ENCODE measurements around the gene MAPK8IP2. TPM values are rescaled to one million over a fixed set of nuclear protein-coding genes. Genes with fewer than 3 reads are reported as not detected.
A peak's percentile ranks its signal among the peaks of the same experiment; 100 is the strongest.

The MAPK8IP2 gene
- total RNA-seq, 1 donor from 2014 or later: not detected

DNA sequence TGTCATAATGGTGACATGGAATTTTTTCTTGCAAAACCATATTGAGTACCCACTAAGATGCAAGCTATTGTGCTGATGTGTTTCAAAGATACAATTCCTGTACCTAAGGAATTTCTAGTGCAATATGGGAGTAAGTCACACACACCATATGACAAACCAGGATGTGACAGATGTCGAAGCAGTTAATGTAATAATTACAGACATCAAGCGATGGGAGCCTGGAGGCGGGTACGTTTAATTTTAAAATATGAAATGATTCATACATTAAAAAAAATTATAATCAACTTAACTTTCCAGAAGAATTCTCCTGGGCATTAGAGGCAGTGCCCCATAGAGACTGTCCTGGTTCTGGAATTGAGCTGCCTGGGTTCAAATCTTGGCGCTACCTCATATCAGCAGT, 43.9 kb upstream of the MAPK8IP2 start:
- no peak overlapping the region for H3K27ac ChIP-seq
- no peaks in the 10 kb centered on the region for H3K36me3 ChIP-seq
- H3K4me3 ChIP-seq: no peak overlapping the region
- no peaks in the 10 kb centered on the region for H3K9me3 Mint-ChIP-seq
- peaks cover 13% of the 10 kb centered on the region for H3K27me3 Mint-ChIP-seq (ENCODE audit: insufficient read depth, low read depth)
- TF ChIP-seq EZH2 (IDR thresholded peaks at IDR 0.05): no peak
- TF ChIP-seq CTCF (IDR thresholded peaks at IDR 0.05): no peak
- TF ChIP-seq EZH2phosphoT487 (IDR thresholded peaks at IDR 0.05): no peak
- no peaks in the 10 kb centered on the region for H3K9me3 ChIP-seq (ENCODE audit: low read depth)
- H3K4me1 ChIP-seq: no peaks in the 10 kb centered on the region
- H2AFZ ChIP-seq (replicated peaks): no peak overlapping the region
- H3K27ac Mint-ChIP-seq: no peak overlapping the region
- no peaks in the 10 kb centered on the region for H3K79me2 ChIP-seq (ENCODE audit: low read depth)
- H3K9ac ChIP-seq: no peak overlapping the region
- no peak overlapping the region for H3K4me3 Mint-ChIP-seq
- H4K20me1 ChIP-seq (ENCODE audit: low read depth): no peaks in the 10 kb centered on the region
- H3K4me1 Mint-ChIP-seq: no peaks in the 10 kb centered on the region
- peaks cover 4% of the 10 kb centered on the region for H3F3A ChIP-seq (ENCODE audit: low read depth)
- no peak overlapping the region for H3K4me2 ChIP-seq
- DNase-seq (ENCODE audit: low spot score): no peak
- no peaks in the 10 kb centered on the region for H3K36me3 Mint-ChIP-seq
- peaks cover 5% of the 10 kb centered on the region for H3K27me3 ChIP-seq

DNA sequence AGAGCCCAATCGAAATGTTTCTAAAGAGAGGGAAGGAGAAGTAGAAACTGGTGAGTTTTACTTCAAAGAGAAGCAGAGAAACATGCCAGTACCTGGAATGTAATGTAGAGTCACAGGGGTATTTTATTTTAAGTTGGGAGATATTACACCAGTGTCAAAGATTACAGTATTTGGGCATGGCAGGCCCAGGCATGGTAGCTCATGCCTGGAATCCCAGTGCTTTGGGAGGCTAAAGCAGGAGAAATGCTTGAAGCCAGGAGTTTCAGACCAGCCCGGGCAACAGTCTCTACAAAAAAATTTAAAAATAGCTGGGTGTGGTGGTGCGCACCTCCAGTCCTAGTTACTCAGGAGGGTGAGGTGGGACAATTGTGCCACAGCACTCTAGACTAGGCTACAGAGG, 40.6 kb upstream of the MAPK8IP2 start:
- no peak overlapping the region for H3K27ac ChIP-seq
- peaks cover 11% of the 10 kb centered on the region for H3K4me1 Mint-ChIP-seq
- H3K4me1 ChIP-seq: peaks cover 5% of the 10 kb centered on the region
- no peaks in the 10 kb centered on the region for H3K36me3 Mint-ChIP-seq
- H3K4me3 Mint-ChIP-seq: no peak overlapping the region
- H3K27me3 ChIP-seq: peaks cover 25% of the 10 kb centered on the region
- peaks cover 11% of the 10 kb centered on the region for H3F3A ChIP-seq (ENCODE audit: low read depth)
- no peak overlapping the region for H3K27ac Mint-ChIP-seq
- no peaks in the 10 kb centered on the region for H3K36me3 ChIP-seq
- no peak overlapping the region for H3K4me3 ChIP-seq
- no peak overlapping the region for H2AFZ ChIP-seq (replicated peaks)
- no peaks in the 10 kb centered on the region for H3K79me2 ChIP-seq (ENCODE audit: low read depth)
- H3K9me3 Mint-ChIP-seq: no peaks in the 10 kb centered on the region
- no peak overlapping the region for H3K4me2 ChIP-seq
- H3K27me3 Mint-ChIP-seq (ENCODE audit: insufficient read depth, low read depth): peaks cover 16% of the 10 kb centered on the region
- no peak for DNase-seq (ENCODE audit: low spot score)
- no peak for TF ChIP-seq CTCF (IDR thresholded peaks at IDR 0.05)
- no peak for TF ChIP-seq EZH2phosphoT487 (IDR thresholded peaks at IDR 0.05)
- TF ChIP-seq EZH2 (IDR thresholded peaks at IDR 0.05): no peak
- no peaks in the 10 kb centered on the region for H3K9me3 ChIP-seq (ENCODE audit: low read depth)
- H3K9ac ChIP-seq: no peak overlapping the region
- H4K20me1 ChIP-seq (ENCODE audit: low read depth): no peaks in the 10 kb centered on the region

DNA sequence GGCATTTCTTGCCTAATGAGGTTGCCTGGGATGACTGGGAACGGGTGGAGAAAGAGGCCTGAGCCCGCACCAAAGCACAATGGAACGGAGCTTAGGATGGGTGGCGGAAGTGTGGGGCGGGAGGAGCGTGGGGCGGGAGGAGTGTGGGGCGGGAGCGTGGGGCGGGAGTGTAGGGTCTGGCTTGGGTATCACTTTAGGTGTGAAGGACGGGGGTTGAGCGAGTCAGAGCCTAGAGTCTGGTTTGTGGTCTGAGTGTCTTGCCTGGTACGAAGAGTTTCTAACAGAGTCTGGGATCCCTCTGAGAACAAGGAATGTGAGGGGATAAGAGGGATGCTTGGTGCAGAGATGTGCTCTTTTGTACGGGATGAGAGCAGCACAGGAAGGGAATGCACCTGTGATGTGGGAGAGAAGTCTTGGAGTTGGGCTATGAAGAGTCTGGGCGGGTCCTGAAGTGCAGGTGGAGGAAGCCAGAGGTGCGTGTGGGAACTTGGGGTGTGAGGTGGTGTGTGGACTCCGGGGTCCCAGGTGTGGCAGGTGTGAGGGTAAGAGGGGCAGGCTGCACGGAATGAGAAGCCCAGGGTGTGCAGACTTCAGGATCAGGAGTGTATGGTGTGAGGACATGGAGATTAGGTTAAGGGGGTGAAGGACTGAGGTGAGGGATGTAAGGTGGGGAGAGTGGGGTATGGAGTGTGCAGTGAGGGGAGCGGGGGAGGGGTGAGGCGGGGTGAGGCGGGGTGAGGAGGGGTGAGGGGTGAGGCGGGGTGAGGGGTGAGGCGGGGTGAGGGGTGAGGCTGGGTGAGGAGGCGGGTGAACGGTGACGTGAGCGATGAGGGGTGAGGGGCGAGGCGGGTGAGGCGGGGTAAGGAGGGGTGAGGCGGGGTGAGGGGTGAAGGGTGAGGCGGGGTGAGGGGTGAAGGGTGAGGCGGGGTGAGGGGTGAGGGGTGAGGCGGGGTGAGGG, 38.9 kb upstream of the MAPK8IP2 start:
- H4K20me1 ChIP-seq (ENCODE audit: low read depth): no peaks in the 10 kb centered on the region
- peaks cover 11% of the 10 kb centered on the region for H3F3A ChIP-seq (ENCODE audit: low read depth)
- Mint-ChIP-seq H3K36me3 (no peaks in the 10 kb centered on the region), H3K27ac (no peak overlapping the region), H3K9me3 (no peaks in the 10 kb centered on the region), H3K27me3 (ENCODE audit: insufficient read depth, low read depth) (peaks cover 16% of the 10 kb centered on the region), H3K4me1 (peaks cover 11% of the 10 kb centered on the region), H3K4me3 (peak overlapping the region; percentile 76)
- H3K9ac ChIP-seq: no peak overlapping the region
- H3K79me2 ChIP-seq (ENCODE audit: low read depth): no peaks in the 10 kb centered on the region
- H3K27me3 ChIP-seq: peaks cover 25% of the 10 kb centered on the region
- no peak for DNase-seq (ENCODE audit: low spot score)
- H2AFZ ChIP-seq (replicated peaks): no peak overlapping the region
- no peak overlapping the region for H3K4me2 ChIP-seq
- H3K36me3 ChIP-seq: no peaks in the 10 kb centered on the region
- H3K4me1 ChIP-seq: peaks cover 5% of the 10 kb centered on the region
- no peak for TF ChIP-seq CTCF (IDR thresholded peaks at IDR 0.05)
- TF ChIP-seq EZH2 (IDR thresholded peaks at IDR 0.05): no peak
- TF ChIP-seq EZH2phosphoT487 (IDR thresholded peaks at IDR 0.05): no peak
- no peak overlapping the region for H3K4me3 ChIP-seq
- no peak overlapping the region for H3K27ac ChIP-seq
- H3K9me3 ChIP-seq (ENCODE audit: low read depth): no peaks in the 10 kb centered on the region
